HL-60 (cell line): Measurements from ENCODE around the gene COA5.

Experiments used
- CTCF ChIP-seq: IDR thresholded peaks from one replicate; pipeline ENCODE4 v1.5.1; 2011; ENCODE audit warnings: low read length, control low read depth, inconsistent platforms; ENCODE audit not compliant: insufficient read depth
- GABPA ChIP-seq: IDR thresholded peaks from 2 replicates; pipeline ENCODE4 v1.6.1; 2012; ENCODE audit warnings: low read depth
- POLR2AphosphoS5 ChIP-seq: IDR thresholded peaks from 2 replicates; pipeline ENCODE4 v1.6.1; 2012; ENCODE audit warnings: low read depth
- REST ChIP-seq: IDR thresholded peaks from 2 replicates; pipeline ENCODE4 v1.6.1; 2012; ENCODE audit warnings: low read depth; ENCODE audit not compliant: insufficient replicate concordance
- SPI1 ChIP-seq: IDR thresholded peaks from 2 replicates; pipeline ENCODE4 v1.6.1; 2012; ENCODE audit warnings: low read depth, mild to moderate bottlenecking, borderline replicate concordance

- TF ChIP-seq POLR2AphosphoS5 (no peak), REST (no peak), CTCF (no peak), SPI1 (no peak), GABPA (no peak)
These were observed 8.8 kb upstream of the COA5 start for GRCh38 chr2:98617149-98617548.
